ENCODE data around the gene NXT1. TPM values are rescaled to one million over a fixed set of nuclear protein-coding genes. Genes with fewer than 3 reads are reported as not detected.

NXT1 gene
- total and polyA plus RNA-seq, 2 experiments from 2014 or later: 30.2 to 34.4 TPM

- no peak overlapping the region for H3K4me3 ChIP-seq
Measured at GRCh38 chr20:23305098-23305497, 45.5 kb upstream of the NXT1 start.

More at GRCh38 chr20:23305098-23305497, 45.5 kb upstream of the NXT1 start:
- no peak overlapping the region for H3K4me2 ChIP-seq
- H3K27me3 ChIP-seq (ENCODE audit: insufficient read depth): no peaks in the 10 kb centered on the region
- no peak overlapping the region for H2AFZ ChIP-seq
- H3K4me1 ChIP-seq (ENCODE audit: insufficient read depth): no peaks in the 10 kb centered on the region
- H3K27ac ChIP-seq (ENCODE audit: low read depth): no peak overlapping the region
- H3F3A ChIP-seq (replicated peaks; ENCODE audit: low read depth): no peaks in the 10 kb centered on the region
- H3K27me3 Mint-ChIP-seq (ENCODE audit: insufficient read depth, low read depth, poor library complexity): peaks cover 8% of the 10 kb centered on the region
- DNase-seq (ENCODE audit: low spot score) (no peak), ATAC-seq (no peak)
- H3K9me3 Mint-ChIP-seq: peaks cover 3% of the 10 kb centered on the region; the same call in 2 of the 3 replicates
- H3K4me3 Mint-ChIP-seq: no peak overlapping the region
- no peaks in the 10 kb centered on the region for H3K9me2 ChIP-seq (ENCODE audit: insufficient read depth)
- TF ChIP-seq ZNF462 (CRISPR knock-in tag; IDR thresholded peaks at IDR 0.05): no peak
- TF ChIP-seq, protein P1, sequence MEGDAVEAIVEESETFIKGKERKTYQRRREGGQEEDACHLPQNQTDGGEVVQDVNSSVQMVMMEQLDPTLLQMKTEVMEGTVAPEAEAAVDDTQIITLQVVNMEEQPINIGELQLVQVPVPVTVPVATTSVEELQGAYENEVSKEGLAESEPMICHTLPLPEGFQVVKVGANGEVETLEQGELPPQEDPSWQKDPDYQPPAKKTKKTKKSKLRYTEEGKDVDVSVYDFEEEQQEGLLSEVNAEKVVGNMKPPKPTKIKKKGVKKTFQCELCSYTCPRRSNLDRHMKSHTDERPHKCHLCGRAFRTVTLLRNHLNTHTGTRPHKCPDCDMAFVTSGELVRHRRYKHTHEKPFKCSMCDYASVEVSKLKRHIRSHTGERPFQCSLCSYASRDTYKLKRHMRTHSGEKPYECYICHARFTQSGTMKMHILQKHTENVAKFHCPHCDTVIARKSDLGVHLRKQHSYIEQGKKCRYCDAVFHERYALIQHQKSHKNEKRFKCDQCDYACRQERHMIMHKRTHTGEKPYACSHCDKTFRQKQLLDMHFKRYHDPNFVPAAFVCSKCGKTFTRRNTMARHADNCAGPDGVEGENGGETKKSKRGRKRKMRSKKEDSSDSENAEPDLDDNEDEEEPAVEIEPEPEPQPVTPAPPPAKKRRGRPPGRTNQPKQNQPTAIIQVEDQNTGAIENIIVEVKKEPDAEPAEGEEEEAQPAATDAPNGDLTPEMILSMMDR (conservative IDR thresholded peaks at IDR 0.05; ENCODE audit: low read depth in 2 of 2): no peak
- TF ChIP-seq ZNF114 (CRISPR knock-in tag; IDR thresholded peaks at IDR 0.05): no peak
- TF ChIP-seq EZH2phosphoT487 (IDR thresholded peaks at IDR 0.05; ENCODE audit: unreplicated experiment): no peak
- TF ChIP-seq EZH2 (IDR thresholded peaks at IDR 0.05; ENCODE audit: low read depth, unreplicated experiment): no peak
- TF ChIP-seq POLR2AphosphoS5 (IDR thresholded peaks at IDR 0.05; ENCODE audit: low read depth): no peak
- TF ChIP-seq STAT1 (IDR thresholded peaks at IDR 0.05; ENCODE audit: unreplicated experiment): no peak
- TF ChIP-seq REST (IDR thresholded peaks at IDR 0.05; ENCODE audit: unreplicated experiment): no peak
- no peak for TF ChIP-seq JUNB (IDR thresholded peaks at IDR 0.05; ENCODE audit: unreplicated experiment)
- TF ChIP-seq ZNF331 (CRISPR knock-in tag; IDR thresholded peaks at IDR 0.05; ENCODE audit: low read depth): no peak
- H3K79me2 ChIP-seq (replicated peaks; ENCODE audit: insufficient read depth): no peaks in the 10 kb centered on the region
- H3K36me3 Mint-ChIP-seq (ENCODE audit: low read depth): no peaks in the 10 kb centered on the region
- H3K27ac Mint-ChIP-seq: no peak overlapping the region
- no peaks in the 10 kb centered on the region for H4K20me1 ChIP-seq (replicated peaks; ENCODE audit: insufficient read depth)
- no peaks in the 10 kb centered on the region for H3K36me3 ChIP-seq (ENCODE audit: insufficient read depth)
- H3K4me1 Mint-ChIP-seq: no peaks in the 10 kb centered on the region

Data from GM23338 (cell line).